Measurements from ENCODE around the gene TTC21B. TPM values are rescaled to one million over a fixed set of nuclear protein-coding genes. Genes with fewer than 3 reads are reported as not detected.

Gene TTC21B
- total RNA-seq, 1 experiment from 2014 or later = 9.8 TPM

GRCh38 chr2:165827016-165827920 lies 126.3 kb downstream of the TTC21B start:
- no peaks in the 10 kb centered on the region for H4K20me1 ChIP-seq (ENCODE audit: insufficient read depth)
- no peaks in the 10 kb centered on the region for H3K27me3 ChIP-seq (ENCODE audit: insufficient read depth, low read depth)
- no peaks in the 10 kb centered on the region for H3K4me1 ChIP-seq (replicated peaks; ENCODE audit: insufficient read depth)
- TF ChIP-seq CTCF (conservative IDR thresholded peaks at IDR 0.05) (no peak), EZH2 (IDR thresholded peaks at IDR 0.05; ENCODE audit: low read depth) (no peak)
- H2AFZ ChIP-seq = no peak overlapping the region
- DNase-seq = no peak
- POLR2A ChIA-PET (ENCODE audit: unreplicated experiment) = no interaction called here
- no peaks in the 10 kb centered on the region for H3K79me2 ChIP-seq (ENCODE audit: low read depth)
- no peaks in the 10 kb centered on the region for H3F3A ChIP-seq (ENCODE audit: insufficient read depth, low read depth)
- no peaks in the 10 kb centered on the region for H3K9me2 ChIP-seq (ENCODE audit: insufficient read depth)
- CTCF ChIA-PET = no interaction called here
- intact Hi-C loops (cut with micrococcal nuclease; ENCODE audit: unreplicated experiment) = no loop called here
- no peak overlapping the region for H3K4me2 ChIP-seq
- no peaks in the 10 kb centered on the region for H3K9me3 ChIP-seq (ENCODE audit: insufficient read depth, low read depth)
- H3K36me3 ChIP-seq (ENCODE audit: low read depth) = no peaks in the 10 kb centered on the region
- no peak overlapping the region for H3K27ac ChIP-seq
- BruUV-seq (replicated peaks) = no TSS peak
- H3K4me3 ChIP-seq = no peak overlapping the region

GRCh38 chr2:165825041-165825440 lies 128.5 kb downstream of the TTC21B start:
- Histone ChIP-seq H3K4me1 (replicated peaks; ENCODE audit: insufficient read depth) (no peaks in the 10 kb centered on the region), H3K4me2 (no peak overlapping the region), H3K9me3 (ENCODE audit: insufficient read depth, low read depth) (no peaks in the 10 kb centered on the region), H2AFZ (no peak overlapping the region), H3F3A (ENCODE audit: insufficient read depth, low read depth) (no peaks in the 10 kb centered on the region), H3K27ac (no peak overlapping the region), H3K27me3 (ENCODE audit: insufficient read depth, low read depth) (no peaks in the 10 kb centered on the region), H3K79me2 (ENCODE audit: low read depth) (no peaks in the 10 kb centered on the region), H3K4me3 (no peak overlapping the region), H4K20me1 (ENCODE audit: insufficient read depth) (no peaks in the 10 kb centered on the region), H3K36me3 (ENCODE audit: low read depth) (no peaks in the 10 kb centered on the region), H3K9me2 (ENCODE audit: insufficient read depth) (no peaks in the 10 kb centered on the region)
- intact Hi-C loops (cut with micrococcal nuclease; ENCODE audit: unreplicated experiment) = no loop called here
- POLR2A ChIA-PET (ENCODE audit: unreplicated experiment) = no interaction called here
- CTCF ChIA-PET = no interaction called here
- BruUV-seq (replicated peaks) = no TSS peak
- TF ChIP-seq EZH2 (IDR thresholded peaks at IDR 0.05; ENCODE audit: low read depth) = no peak
- TF ChIP-seq CTCF (conservative IDR thresholded peaks at IDR 0.05) = no peak
- DNase-seq = peak in 1 of 2 experiments; percentile 4

Other genes starting within 250 kb of the TTC21B start
- gene GALNT3, start 159.5 kb downstream of the TTC21B start, total RNA-seq (2021) = 31.6 and 33.1 TPM in 2 replicates
- not detected in 2 replicates for gene SCN1A, start 174.2 kb upstream of the TTC21B start, total RNA-seq (2021)

All from PC-9 (cell line).